SK-N-SH treated with all-trans-retinoic acid at 6 μM for 48 hours (cell line): ENCODE data around the gene PIK3R4.

Source experiments
- ATAC-seq: fragments of 200-7000 bp; cut with Tn5 transposase; 3 replicates; pipeline ENCODE4 v1.9.1; 2020; ENCODE audit warnings: mild to moderate bottlenecking, moderate library complexity
- ARNTL ChIP-seq: fragments of 450-650 bp; formaldehyde crosslinking; IDR thresholded peaks from 2 replicates; pipeline ENCODE4 v1.5.0; 2020; ENCODE audit warnings: low read depth, mild to moderate bottlenecking, moderate library complexity, borderline replicate concordance
- BACH2 ChIP-seq: fragments of 250-450 bp; sonication (Bioruptor Pico); IDR thresholded peaks from 2 replicates; pipeline ENCODE4 v1.9.0; 2021; ENCODE audit warnings: mild to moderate bottlenecking, borderline replicate concordance
- CSDC2 ChIP-seq: fragments of 250-450 bp; sonication (Bioruptor Pico); IDR thresholded peaks from 2 replicates; pipeline ENCODE4 v1.5.0; 2020; ENCODE audit warnings: mild to moderate bottlenecking, moderate library complexity
- CSRNP3 ChIP-seq: fragments of 250-450 bp; sonication (Bioruptor Pico); IDR thresholded peaks from 2 replicates; pipeline ENCODE4 v1.5.1; 2021; ENCODE audit warnings: mild to moderate bottlenecking, moderate library complexity
- ESRRG ChIP-seq: fragments of 250-450 bp; sonication (Bioruptor Pico); IDR thresholded peaks from 2 replicates; pipeline ENCODE4 v1.6.1; 2021; ENCODE audit warnings: mild to moderate bottlenecking
- GLIS3 ChIP-seq: fragments of 250-450 bp; sonication (Bioruptor Pico); IDR thresholded peaks from 2 replicates; pipeline ENCODE4 v1.5.0; 2020; ENCODE audit warnings: mild to moderate bottlenecking, moderate library complexity
- ISL1 ChIP-seq: fragments of 250-450 bp; sonication (Bioruptor Pico); IDR thresholded peaks from 2 replicates; pipeline ENCODE4 v2.1.2; 2022; ENCODE audit warnings: mild to moderate bottlenecking, moderate library complexity
- OSR1 ChIP-seq: fragments of 250-450 bp; sonication (Bioruptor Pico); IDR thresholded peaks from 2 replicates; pipeline ENCODE4 v1.8.0; 2022; ENCODE audit warnings: moderate library complexity, mild to moderate bottlenecking, inconsistent platforms
- PPARA ChIP-seq: fragments of 250-450 bp; sonication (Bioruptor Pico); IDR thresholded peaks from 2 replicates; pipeline ENCODE4 v1.5.0; 2020; ENCODE audit warnings: mild to moderate bottlenecking, borderline replicate concordance
- RARB ChIP-seq: fragments of 250-450 bp; sonication (Bioruptor Pico); IDR thresholded peaks from 2 replicates; pipeline ENCODE4 v1.8.0; 2021; ENCODE audit warnings: mild to moderate bottlenecking, moderate library complexity
- SNAI2 ChIP-seq: fragments of 250-450 bp; sonication (Bioruptor Pico); IDR thresholded peaks from 2 replicates; pipeline ENCODE4 v1.5.0; 2020; ENCODE audit warnings: mild to moderate bottlenecking, moderate library complexity
- TCF4 ChIP-seq: fragments of 250-450 bp; sonication (Bioruptor Pico); IDR thresholded peaks from 2 replicates; pipeline ENCODE4 v1.8.0; 2021; ENCODE audit warnings: mild to moderate bottlenecking, moderate library complexity, borderline replicate concordance
- TOX ChIP-seq: fragments of 250-450 bp; sonication (Bioruptor Pico); IDR thresholded peaks from 2 replicates; pipeline ENCODE4 v1.8.0; 2021; ENCODE audit warnings: mild to moderate bottlenecking, moderate library complexity, borderline replicate concordance
- TSHZ2 ChIP-seq: fragments of 250-450 bp; sonication (Bioruptor Pico); IDR thresholded peaks from 2 replicates; pipeline ENCODE4 v1.5.0; 2020; ENCODE audit warnings: mild to moderate bottlenecking, moderate library complexity
- ZC3H10 ChIP-seq: fragments of 250-450 bp; sonication (Bioruptor Pico); IDR thresholded peaks from 2 replicates; pipeline ENCODE4 v1.5.1; 2021; ENCODE audit warnings: mild to moderate bottlenecking, moderate library complexity
- ZFP3 ChIP-seq: fragments of 250-450 bp; sonication (Bioruptor Pico); IDR thresholded peaks from 2 replicates; pipeline ENCODE4 v1.5.0; 2020; ENCODE audit warnings: mild to moderate bottlenecking, moderate library complexity
- ZFP30 ChIP-seq: fragments of 450-650 bp; formaldehyde crosslinking; IDR thresholded peaks from 2 replicates; pipeline ENCODE4 v1.5.0; 2022; ENCODE audit warnings: mild to moderate bottlenecking, moderate library complexity
- ZNF565 ChIP-seq: fragments of 450-650 bp; formaldehyde crosslinking; conservative IDR thresholded peaks from 2 replicates; pipeline ENCODE4 v1.5.0; 2020; ENCODE audit warnings: low read depth, mild to moderate bottlenecking, moderate library complexity
- ZNF70 ChIP-seq: fragments of 450-650 bp; formaldehyde crosslinking; IDR thresholded peaks from 2 replicates; pipeline ENCODE4 v1.5.0; 2020; ENCODE audit warnings: mild to moderate bottlenecking, moderate library complexity
- ZNF8 ChIP-seq: fragments of 450-650 bp; formaldehyde crosslinking; IDR thresholded peaks from 2 replicates; pipeline ENCODE4 v1.5.0; 2020; ENCODE audit warnings: mild to moderate bottlenecking, moderate library complexity
- TF ChIP-seq, protein P1 (sequence below): fragments of 250-450 bp; sonication (Bioruptor Pico); IDR thresholded peaks from 2 replicates; pipeline ENCODE4 v1.8.0; 2021; ENCODE audit warnings: low read depth, mild to moderate bottlenecking, moderate library complexity, borderline replicate concordance

The PIK3R4 gene

GRCh38 chr3:130663092-130663491, 83.5 kb downstream of the PIK3R4 start:
- TF ChIP-seq CSRNP3 (CRISPR knock-in tag) (no peak), ESRRG (CRISPR knock-in tag) (no peak), PPARA (CRISPR knock-in tag) (no peak), ZNF70 (CRISPR knock-in tag) (no peak), TSHZ2 (CRISPR knock-in tag) (no peak), CSDC2 (no peak), SNAI2 (CRISPR knock-in tag) (no peak), ZNF8 (CRISPR knock-in tag) (no peak), TOX (CRISPR knock-in tag) (no peak), TCF4 (CRISPR knock-in tag) (no peak), ZC3H10 (CRISPR knock-in tag) (no peak), GLIS3 (no peak), ISL1 (CRISPR knock-in tag) (no peak), ZFP30 (CRISPR knock-in tag) (no peak), RARB (no peak), OSR1 (CRISPR knock-in tag) (no peak)
- TF ChIP-seq, protein P1, sequence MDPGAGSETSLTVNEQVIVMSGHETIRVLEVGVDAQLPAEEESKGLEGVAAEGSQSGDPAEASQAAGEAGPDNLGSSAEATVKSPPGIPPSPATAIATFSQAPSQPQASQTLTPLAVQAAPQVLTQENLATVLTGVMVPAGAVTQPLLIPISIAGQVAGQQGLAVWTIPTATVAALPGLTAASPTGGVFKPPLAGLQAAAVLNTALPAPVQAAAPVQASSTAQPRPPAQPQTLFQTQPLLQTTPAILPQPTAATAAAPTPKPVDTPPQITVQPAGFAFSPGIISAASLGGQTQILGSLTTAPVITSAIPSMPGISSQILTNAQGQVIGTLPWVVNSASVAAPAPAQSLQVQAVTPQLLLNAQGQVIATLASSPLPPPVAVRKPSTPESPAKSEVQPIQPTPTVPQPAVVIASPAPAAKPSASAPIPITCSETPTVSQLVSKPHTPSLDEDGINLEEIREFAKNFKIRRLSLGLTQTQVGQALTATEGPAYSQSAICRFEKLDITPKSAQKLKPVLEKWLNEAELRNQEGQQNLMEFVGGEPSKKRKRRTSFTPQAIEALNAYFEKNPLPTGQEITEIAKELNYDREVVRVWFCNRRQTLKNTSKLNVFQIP (CRISPR knock-in tag): no peak
- no peak for ATAC-seq

DNA sequence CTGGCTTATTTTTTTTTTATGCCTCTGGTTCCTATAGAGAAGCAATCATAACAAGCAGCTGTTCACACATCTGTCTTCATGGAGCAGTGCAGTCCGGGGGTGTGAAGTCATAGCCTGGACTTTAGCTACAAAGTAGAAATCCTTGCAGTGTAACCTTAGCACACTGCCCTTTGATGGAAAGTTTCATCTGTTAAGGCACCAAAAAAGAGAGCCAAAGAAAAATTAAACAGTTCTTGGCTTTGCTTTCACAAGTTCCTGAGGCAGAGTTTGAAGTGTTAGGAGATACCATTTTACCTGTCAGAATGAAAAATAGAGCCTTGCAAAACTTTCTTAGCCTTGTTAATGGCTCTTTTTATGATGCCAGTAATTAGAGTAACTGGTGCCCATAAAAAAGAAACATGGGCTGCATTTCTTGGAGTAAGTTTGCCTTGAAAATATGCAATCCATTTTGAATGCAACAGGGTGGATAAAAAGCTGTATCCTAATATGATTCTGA, 84.1 kb downstream of the PIK3R4 start:
- no peak for ATAC-seq
- TF ChIP-seq TCF4 (CRISPR knock-in tag) (no peak), ZFP3 (CRISPR knock-in tag) (no peak), BACH2 (CRISPR knock-in tag) (no peak), ISL1 (CRISPR knock-in tag) (no peak), PPARA (CRISPR knock-in tag) (no peak), ZC3H10 (CRISPR knock-in tag) (no peak), CSRNP3 (CRISPR knock-in tag) (no peak), RARB (no peak), OSR1 (CRISPR knock-in tag) (no peak), ZNF70 (CRISPR knock-in tag) (no peak), ARNTL (CRISPR knock-in tag) (no peak), ESRRG (CRISPR knock-in tag) (no peak), ZNF8 (CRISPR knock-in tag) (no peak), SNAI2 (CRISPR knock-in tag) (no peak), ZNF565 (CRISPR knock-in tag) (no peak), ZFP30 (CRISPR knock-in tag) (no peak), GLIS3 (no peak)
- TF ChIP-seq, protein P1 (CRISPR knock-in tag): no peak
